H1 (cell line): ENCODE measurements around the gene MGAT4B. TPM values are rescaled to one million over a fixed set of nuclear protein-coding genes. Genes with fewer than 3 reads are reported as not detected.
A peak's percentile ranks its signal among the peaks of the same experiment; 100 is the strongest.

Experiments
- CTCF ChIA-PET: fragments of 300-600 bp; sonication (Branson Sonifier 250); formaldehyde crosslinking; loops from one replicate; lab custom pipeline; 2021; ENCODE audit not compliant: partially characterized antibody; lab: Charles Lee
- POLR2A ChIA-PET: fragments of 300-600 bp; sonication (Branson Sonifier 250); formaldehyde crosslinking; loops from one replicate; lab custom pipeline; 2021; ENCODE audit warnings: inconsistent platforms; ENCODE audit not compliant: partially characterized antibody; lab: Charles Lee
- DNase-seq, 2 experiments: peaks; one replicate each; pipeline versions ENCODE4 v3.0.0 to v3.0.0-alpha.2; 2010 to 2022; ENCODE audit warnings: low spot score in 2 of 2, low read depth in 1 of 2, mixed read lengths in 1 of 2
- FAIRE-seq: peaks from 2 replicates; lab custom pipeline; 2011; peaks lifted over from hg19 to GRCh38; lab: Jason Lieb, UNC
- H2AFZ ChIP-seq: 2 replicates; pipeline ENCODE4 v1.8.1; 2012; ENCODE audit warnings: low read length, inconsistent platforms
- H2AK5ac ChIP-seq: 2 replicates; pipeline ENCODE4 v1.6.1; 2013; ENCODE audit warnings: low read depth, low read length
- H2BK120ac ChIP-seq: replicated peaks from 2 replicates; pipeline ENCODE3; 2013; ENCODE audit warnings: low read depth, low read length, inconsistent platforms
- H2BK12ac ChIP-seq: 2 replicates; pipeline ENCODE4 v1.6.1; 2013; ENCODE audit warnings: low read depth, low read length
- H2BK15ac ChIP-seq: 2 replicates; pipeline ENCODE4 v1.6.1; 2013; ENCODE audit warnings: low read length
- H2BK20ac ChIP-seq: 2 replicates; pipeline ENCODE4 v1.6.1; 2013; ENCODE audit warnings: low read length
- H2BK5ac ChIP-seq: 2 replicates; pipeline ENCODE4 v1.6.1; 2013; ENCODE audit warnings: low read depth, low read length
- H3K14ac ChIP-seq: 2 replicates; pipeline ENCODE4 v1.6.1; 2013; ENCODE audit warnings: inconsistent platforms; ENCODE audit not compliant: insufficient read length
- H3K18ac ChIP-seq: 2 replicates; pipeline ENCODE4 v1.6.1; 2013; ENCODE audit warnings: low read length; ENCODE audit errors: extremely low read depth
- H3K23ac ChIP-seq: 2 replicates; pipeline ENCODE4 v1.6.1; 2013; ENCODE audit warnings: inconsistent platforms; ENCODE audit not compliant: insufficient read length
- H3K23me2 ChIP-seq: 2 replicates; pipeline ENCODE4 v1.6.1; 2013; ENCODE audit warnings: low read depth, low read length
- H3K27ac ChIP-seq: 2 replicates; pipeline ENCODE4 v1.6.1; 2011; ENCODE audit warnings: low read depth, low read length, inconsistent platforms
- H3K27me3 ChIP-seq, 4 experiments: replicated peaks in 1 of 4; 1 replicate in 1 of 4; 2 replicates in 3 of 4; pipeline versions ENCODE4 v1.6.1 to v1.8.1; 2011 to 2013; ENCODE audit warnings: low read length in 3 of 4, mild to moderate bottlenecking in 3 of 4, inconsistent platforms in 2 of 4, mixed read lengths in 2 of 4, moderate library complexity in 1 of 4; ENCODE audit not compliant: control insufficient read depth in 3 of 4, insufficient read depth in 3 of 4; ENCODE audit errors: extremely low read depth in 1 of 4
- H3K36me3 ChIP-seq, 4 experiments: 2 replicates each; pipeline versions ENCODE4 v1.6.1 to v1.8.1; 2011 to 2013; ENCODE audit warnings: mild to moderate bottlenecking in 4 of 4, low read length in 3 of 4, moderate library complexity in 2 of 4, control low read depth in 1 of 4, inconsistent platforms in 1 of 4; ENCODE audit not compliant: insufficient read depth in 4 of 4, control insufficient read depth in 2 of 4
- H3K4ac ChIP-seq: replicated peaks from 2 replicates; pipeline ENCODE3; 2013; ENCODE audit warnings: low read length, low read depth, mixed read lengths, inconsistent platforms; ENCODE audit not compliant: insufficient read length
- H3K4me1 ChIP-seq, 4 experiments: replicated peaks in 1 of 4; 1 replicate in 1 of 4; 2 replicates in 3 of 4; pipeline versions ENCODE4 v1.6.1 to v1.8.1; 2011 to 2013; ENCODE audit warnings: low read length in 3 of 4, inconsistent platforms in 2 of 4, mixed read lengths in 1 of 4; ENCODE audit not compliant: insufficient read depth in 4 of 4, control insufficient read depth in 3 of 4
- H3K4me2 ChIP-seq, 2 experiments: 2 replicates each; pipeline versions ENCODE4 v1.6.1 to v1.8.1; 2011 to 2013; ENCODE audit warnings: low read depth in 2 of 2, low read length in 2 of 2, control low read depth in 1 of 2, inconsistent platforms in 1 of 2, mild to moderate bottlenecking in 1 of 2; ENCODE audit not compliant: insufficient read depth in 1 of 2
- H3K4me3 ChIP-seq, 4 experiments: fragments of 200-600, 300-600 bp in 1 of 4; sonication (generic), shearing (Covaris generic), sonication (Bioruptor Twin) in 1 of 4; 2 replicates each; pipeline versions ENCODE4 v1.5.1 to v1.8.1; 2011 to 2016; ENCODE audit warnings: low read length in 4 of 4, low read depth in 3 of 4, control low read depth in 2 of 4, inconsistent platforms in 2 of 4, mild to moderate bottlenecking in 2 of 4, mixed read lengths in 1 of 4, moderate library complexity in 1 of 4; ENCODE audit not compliant: insufficient read depth in 2 of 4; ENCODE audit errors: extremely low read depth in 1 of 4
- H3K56ac ChIP-seq: replicated peaks from 2 replicates; pipeline ENCODE3; 2013; ENCODE audit warnings: low read depth, mild to moderate bottlenecking, mixed read lengths, low read length, inconsistent platforms; ENCODE audit not compliant: insufficient read length
- H3K79me1 ChIP-seq: 2 replicates; pipeline ENCODE4 v1.6.1; 2013; ENCODE audit warnings: low read depth, low read length, control low read depth
- H3K79me2 ChIP-seq, 2 experiments: 2 replicates each; pipeline versions ENCODE4 v1.6.1 to v1.8.1; 2012 to 2013; ENCODE audit warnings: low read length in 2 of 2, mild to moderate bottlenecking in 2 of 2, inconsistent platforms in 1 of 2; ENCODE audit not compliant: insufficient read depth in 2 of 2, control insufficient read depth in 1 of 2
- H3K9ac ChIP-seq, 4 experiments: replicated peaks in 1 of 4; 1 replicate in 1 of 4; 2 replicates in 3 of 4; pipeline versions ENCODE4 v1.6.1 to v1.8.1; 2011 to 2013; ENCODE audit warnings: low read depth in 3 of 4, low read length in 3 of 4, control low read depth in 2 of 4, mild to moderate bottlenecking in 2 of 4, moderate library complexity in 2 of 4, inconsistent platforms in 1 of 4; ENCODE audit errors: extremely low read depth in 1 of 4
- H3K9me3 ChIP-seq, 2 experiments: 2 replicates each; pipeline versions ENCODE4 v1.6.1 to v1.8.1; 2012 to 2013; ENCODE audit warnings: mild to moderate bottlenecking in 2 of 2, moderate library complexity in 2 of 2, control low read depth in 1 of 2, inconsistent platforms in 1 of 2, low read depth in 1 of 2, low read length in 1 of 2, mixed read lengths in 1 of 2; ENCODE audit not compliant: insufficient read depth in 2 of 2
- H4K20me1 ChIP-seq, 2 experiments: replicated peaks in 1 of 2; 2 replicates each; pipeline versions ENCODE3 to v1.8.1; 2011 to 2013; ENCODE audit warnings: inconsistent platforms in 2 of 2, low read length in 2 of 2, mild to moderate bottlenecking in 1 of 2; ENCODE audit not compliant: insufficient read depth in 2 of 2, control insufficient read depth in 1 of 2
- H4K5ac ChIP-seq: 2 replicates; pipeline ENCODE4 v1.6.1; 2013; ENCODE audit warnings: low read length, low read depth, mixed read lengths, inconsistent platforms; ENCODE audit not compliant: insufficient read length
- H4K8ac ChIP-seq: 2 replicates; pipeline ENCODE4 v1.8.0; 2013; ENCODE audit warnings: mild to moderate bottlenecking, moderate library complexity, low read length, inconsistent platforms; ENCODE audit not compliant: insufficient read depth; ENCODE audit errors: extremely low read depth
- H4K91ac ChIP-seq: replicated peaks from 2 replicates; pipeline ENCODE3; 2013; ENCODE audit warnings: low read length, mixed read lengths, inconsistent platforms; ENCODE audit not compliant: insufficient read length
- RBBP5 ChIP-seq: IDR thresholded peaks from 2 replicates; pipeline ENCODE4 v1.7.1; 2012; ENCODE audit warnings: low read depth, mild to moderate bottlenecking, inconsistent platforms, low read length, moderate library complexity, borderline replicate concordance
- WGBS, 2 experiments: shearing (Covaris generic) in 1 of 2; methylation state at CpG; one replicate each; pipeline versions ENCODE4 v1.1.6 to v1.1.7; 2013 to 2015; ENCODE audit warnings: low lambda C conversion rate in 2 of 2, mixed read lengths in 2 of 2, inconsistent platforms in 1 of 2, low coverage in 1 of 2, missing lambda C conversion rate in 1 of 2; ENCODE audit not compliant: insufficient replicate concordance in 2 of 2, insufficient coverage in 1 of 2, insufficient read length in 1 of 2; ENCODE audit errors: extremely low coverage in 1 of 2, missing lambda C conversion rate in 1 of 2; 5-methylcytosine and 5-hydroxymethylcytosine counted together
- polyA plus RNA-seq, 7 experiments: library from polyadenylated mRNA; depleted of rRNA in 3 of 7; stranded (reverse) in 5 of 7; unstranded in 2 of 7; fragments of >200 nt in 5 of 7; fragments of 200-250 nt in 2 of 7; gene quantifications; 1 replicate in 5 of 7; 2 replicates in 1 of 7; 4 replicates in 1 of 7; pipeline versions ENCODE4 v1.2.1 to v1.2.3, GENCODE V29; 2011 to 2013; ENCODE audit warnings: missing spikeins in 2 of 7, mixed read lengths in 2 of 7
- total RNA-seq: library from RNA; stranded (reverse); fragmentation: NEBNext Ultra II Directional; extraction: Animal tissue kit (Norgen Biotek cat#: 25700); gene quantifications from 2 replicates; pipeline ENCODE4 v1.2.1, GENCODE V29; 2021

Gene MGAT4B
- total and polyA plus RNA-seq, 2 of the 8 experiments (the other 6 are each of a cell fraction or from before 2014, with no cell fraction given), result 116 to 128 TPM

DNA sequence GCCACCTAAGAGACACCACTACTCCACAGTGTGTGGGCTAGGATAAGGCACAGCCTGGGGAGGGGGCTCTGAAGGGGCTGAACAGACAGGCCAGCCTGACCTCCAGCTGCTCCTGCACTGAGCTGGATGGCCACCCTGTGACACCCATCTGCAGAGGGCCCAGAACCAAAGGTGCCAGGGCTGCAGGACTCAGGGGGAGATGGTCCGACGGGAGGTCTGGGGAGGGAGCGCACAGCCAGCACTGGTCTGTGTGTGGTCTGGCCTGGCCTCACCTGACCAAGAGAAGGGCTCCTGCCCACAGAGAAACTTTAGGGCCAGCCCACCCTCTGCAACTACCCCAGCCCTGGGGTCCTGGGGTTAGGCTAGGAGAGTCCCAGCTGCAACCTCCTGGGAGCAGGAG is 12.1 kb downstream of the MGAT4B start:
- no peak for FAIRE-seq
- Histone ChIP-seq H3K9me3 (no peaks in the 10 kb centered on the region), H3K9ac (no peak overlapping the region), H3K4ac (peak overlapping the region; percentile 61), H4K8ac (no peak overlapping the region), H3K27me3 (peaks cover 0 to 2% (median 0%) of the 10 kb centered on the region in 4 experiments; a peak in 1 of 7 replicates), H3K18ac (no peak overlapping the region), H2BK120ac (no peak overlapping the region), H2BK15ac (peak overlapping the region; percentile 89; the same call in 1 of the 2 replicates), H3K36me3 (peaks cover 12 to 22% (median 20%) of the 10 kb centered on the region in 4 experiments), H3K4me3 (peak overlapping the region in 1 of 4 experiments; percentile 88; a peak in 1 of 8 replicates), H2BK5ac (peak overlapping the region; percentile 46; the same call in 1 of the 2 replicates), H3K79me2 (no peaks in the 10 kb centered on the region), H4K5ac (no peak overlapping the region), H3K23ac (no peak overlapping the region), H3K4me2 (peak overlapping the region in 1 of 2 experiments; percentile 60; a peak in 2 of 4 replicates), H4K91ac (no peak overlapping the region), H3K23me2 (peaks cover 7% of the 10 kb centered on the region), H4K20me1 (peaks cover 4 to 10% of the 10 kb centered on the region in 2 experiments), H2AK5ac (peak overlapping the region; percentile 28; the same call in 1 of the 2 replicates), H2BK20ac (no peak overlapping the region), H3K14ac (no peak overlapping the region), H3K4me1 (peaks cover 0 to 13% (median 9%) of the 10 kb centered on the region in 4 experiments; a peak in 5 of 7 replicates), H2AFZ (no peak overlapping the region), H3K56ac (no peak overlapping the region), H3K27ac (no peak overlapping the region), H3K79me1 (no peaks in the 10 kb centered on the region), H2BK12ac (peak overlapping the region; percentile 45; the same call in 1 of the 2 replicates)
- ChIA-PET CTCF (interaction anchor here (1.0 to 3.3 kb wide), 9 partner anchors 9 to 57 kb away, joined by 3 to 23 read pairs (median 4); no protein-coding TSS in a partner anchor), POLR2A (interaction anchor here (1.2 to 16.9 kb wide), 5 partner anchors 9 to 39 kb away, joined by 3 to 207 read pairs (median 4); partner anchors contain the start of genes MGAT4B and SQSTM1)
- no peak for DNase-seq
- 90% methylated on average over 3 of the region's 3 CpGs; no CpG with 5 or more reads in 1 of the 2 experiments for WGBS, 2 experiments
- no peak for TF ChIP-seq RBBP5
